Fibroblast of skin of right biceps (primary cell): ENCODE results near the gene OR4K13.

Experiments used
- DNase-seq: peaks from one replicate; pipeline ENCODE4 v3.0.0-alpha.2; 2013

The OR4K13 gene

GRCh38 chr14:20035938-20036337, at the start of gene OR4K13:
Gene OR4K13, minus strand, starts transcription at chr14:20036038. Its CDS starts 1,280 bp downstream, at chr14:20034758.
- no peak for DNase-seq

GRCh38 chr14:20059745-20060144, 23.9 kb upstream of the OR4K13 start, which contains the start of gene OR4L1:
Gene OR4L1, plus strand, starts transcription at chr14:20060045. Its CDS starts 0 bp downstream, at chr14:20060045.
- no peak for DNase-seq

GRCh38 chr14:20048202-20048601, 12.4 kb upstream of the OR4K13 start:
- no peak for DNase-seq

- DNase-seq, result no peak
Measured at GRCh38 chr14:20044243-20044642, 8.4 kb upstream of the OR4K13 start.

- DNase-seq, result no peak
Measured at GRCh38 chr14:20035449-20035848, 389 bp downstream of the OR4K13 start.

GRCh38 chr14:20031058-20031457, 4.8 kb downstream of the OR4K13 start:
- DNase-seq, result no peak

GRCh38 chr14:20019257-20019865, 16.5 kb downstream of the OR4K13 start, which contains the start of gene OR4K14:
Gene OR4K14, minus strand, starts transcription at chr14:20019307. Its CDS starts 4,114 bp downstream, at chr14:20015193.
- no peak for DNase-seq

- DNase-seq, result no peak
Measured at GRCh38 chr14:20008156-20008555, 27.7 kb downstream of the OR4K13 start.

GRCh38 chr14:20002319-20002718, 33.5 kb downstream of the OR4K13 start:
- no peak for DNase-seq

- no peak for DNase-seq
Measured at GRCh38 chr14:20001863-20002262, 34.0 kb downstream of the OR4K13 start, which contains the start of gene OR4Q2. Gene OR4Q2, plus strand, starts transcription at chr14:20002163.

GRCh38 chr14:19993438-19993837, 42.4 kb downstream of the OR4K13 start:
- DNase-seq, result no peak
